Left ventricle myocardium superior (tissue), 1 donor: ENCODE data around the gene STK11. TPM values are rescaled to one million over a fixed set of nuclear protein-coding genes. Genes with fewer than 3 reads are reported as not detected.
"Not testable (repeated sequence)": the region's sequence is repeated elsewhere in the genome, so short reads cannot be mapped to it uniquely, and the experiment has no call there.

ENCODE experiments used
- ATAC-seq: fragments of 200-7000 bp; cut with Tn5 transposase; one replicate; pipeline ENCODE4 v1.9.1; 2020; ENCODE audit warnings: mild to moderate bottlenecking, moderate library complexity
- DNase-seq: peaks from one replicate; pipeline ENCODE4 v3.0.0-alpha.2; 2020
- intact Hi-C: fragments of 100-400 bp; cut with micrococcal nuclease; formaldehyde crosslinking; loops from one replicate; pipeline ENCODE4 v1.11.0; 2022
- total RNA-seq: library from RNA; stranded (reverse); fragmentation: NEBNext Ultra II Directional; extraction: Animal tissue kit (Norgen Biotek cat#: 25700); gene quantifications from one replicate; pipeline ENCODE4 v1.2.1, GENCODE V29; 2021
- donor health status: DM: no; HTN: yes; CAD: no; lungs with severe emphysema.

STK11 gene
- total RNA-seq, 1 donor from 2014 or later, result 66.2 TPM

GRCh38 chr19:1245494-1246264 lies 40.1 kb downstream of the STK11 start:
- intact Hi-C loops, result no loop called here
- ATAC-seq (peak; percentile 42), DNase-seq (peak; percentile 94)

- intact Hi-C loops, ATAC-seq: not testable (repeated sequence)
- peak; percentile 63 for DNase-seq
Measured at GRCh38 chr19:1246265-1247087, 40.9 kb downstream of the STK11 start.

- DNase-seq (no peak), ATAC-seq (no peak)
- intact Hi-C loops, result no loop called here
Measured at GRCh38 chr19:1247748-1248138, 42.2 kb downstream of the STK11 start.

- peak; percentile 33 for ATAC-seq
- DNase-seq, result peak; percentile 93
- intact Hi-C loops, result no loop called here
Measured at GRCh38 chr19:1248139-1248785, 42.7 kb downstream of the STK11 start, which contains the start of gene MIDN. MIDN (plus strand) TSS chr19:1248583; CDS start chr19:1250297, 1,714 bp downstream.

GRCh38 chr19:1248786-1249297 lies 43.3 kb downstream of the STK11 start:
- intact Hi-C loops, result no loop called here
- DNase-seq, result peak; percentile 91
- ATAC-seq, result peak; percentile 9

GRCh38 chr19:1249298-1249989 lies 43.9 kb downstream of the STK11 start:
- peak; percentile 6 for ATAC-seq
- DNase-seq, result peak; percentile 97
- intact Hi-C loops, result no loop called here

- ATAC-seq, result no peak
- no peak for DNase-seq
- intact Hi-C loops, result no loop called here
Measured at GRCh38 chr19:1249990-1250436, 44.4 kb downstream of the STK11 start.

- intact Hi-C loops, result no loop called here
- ATAC-seq (no peak), DNase-seq (peak; percentile 81)
Measured at GRCh38 chr19:1250437-1251260, 45.1 kb downstream of the STK11 start.

- intact Hi-C loops, result no loop called here
- ATAC-seq (peak; percentile 1), DNase-seq (peak; percentile 89)
Measured at GRCh38 chr19:1251330-1252220, 46.0 kb downstream of the STK11 start.

- intact Hi-C loops, result no loop called here
- peak; percentile 48 for ATAC-seq
- peak; percentile 94 for DNase-seq
Measured at GRCh38 chr19:1252221-1252820, 46.7 kb downstream of the STK11 start.

GRCh38 chr19:1252821-1253513 lies 47.4 kb downstream of the STK11 start:
- ATAC-seq (peak; percentile 51), DNase-seq (peak; percentile 91)
- intact Hi-C loops, result no loop called here

GRCh38 chr19:1253514-1254080 lies 48.0 kb downstream of the STK11 start:
- ATAC-seq (no peak), DNase-seq (peak; percentile 54)
- intact Hi-C loops, result no loop called here

GRCh38 chr19:1254081-1254527 lies 48.5 kb downstream of the STK11 start:
- ATAC-seq (no peak), DNase-seq (peak; percentile 72)
- intact Hi-C loops, result no loop called here

GRCh38 chr19:1254530-1255185 lies 49.1 kb downstream of the STK11 start:
- DNase-seq (peak; percentile 39), ATAC-seq (no peak)
- intact Hi-C loops, result no loop called here
